Chondrocyte (in vitro differentiated cells): Measurements from ENCODE around the gene ADIRF. TPM values are rescaled to one million over a fixed set of nuclear protein-coding genes. Genes with fewer than 3 reads are reported as not detected.

Source experiments
- DNase-seq: peaks from one replicate; pipeline ENCODE4 v3.0.0; 2021; ENCODE audit warnings: mixed read lengths, low spot score
- H3K27ac Mint-ChIP-seq: one replicate; pipeline ENCODE4 v1.8.0; 2021; ENCODE audit warnings: mild to moderate bottlenecking, moderate library complexity, mixed read lengths; ENCODE audit not compliant: unreplicated experiment
- H3K27me3 Mint-ChIP-seq: 2 replicates; pipeline ENCODE4 v1.8.0; 2021; ENCODE audit warnings: low read depth, mixed read lengths
- H3K36me3 Mint-ChIP-seq: 2 replicates; pipeline ENCODE4 v1.8.0; 2021; ENCODE audit warnings: low read depth, mixed read lengths
- H3K4me1 Mint-ChIP-seq: 2 replicates; pipeline ENCODE4 v1.8.0; 2021; ENCODE audit warnings: low read depth, mild to moderate bottlenecking, mixed read lengths
- H3K4me3 Mint-ChIP-seq: one replicate; pipeline ENCODE4 v1.8.0; 2021; ENCODE audit warnings: mild to moderate bottlenecking, moderate library complexity, mixed read lengths; ENCODE audit not compliant: unreplicated experiment
- H3K9me3 Mint-ChIP-seq: 2 replicates; pipeline ENCODE4 v1.8.0; 2021; ENCODE audit warnings: low read depth, mixed read lengths
- total RNA-seq: library from RNA; stranded (reverse); gene quantifications from 3 replicates; pipeline ENCODE4 v1.2.1, GENCODE V29; 2021
- TF ChIP-seq, protein P1 (sequence below): fragments of 200-600 bp; sonication (generic); IDR thresholded peaks from 2 replicates; pipeline ENCODE4 v1.5.0; 2021; ENCODE audit warnings: antibody characterized with exemption, mild to moderate bottlenecking, moderate library complexity

The ADIRF gene
- total RNA-seq, 1 donor from 2014 or later = 0.65 TPM

DNA sequence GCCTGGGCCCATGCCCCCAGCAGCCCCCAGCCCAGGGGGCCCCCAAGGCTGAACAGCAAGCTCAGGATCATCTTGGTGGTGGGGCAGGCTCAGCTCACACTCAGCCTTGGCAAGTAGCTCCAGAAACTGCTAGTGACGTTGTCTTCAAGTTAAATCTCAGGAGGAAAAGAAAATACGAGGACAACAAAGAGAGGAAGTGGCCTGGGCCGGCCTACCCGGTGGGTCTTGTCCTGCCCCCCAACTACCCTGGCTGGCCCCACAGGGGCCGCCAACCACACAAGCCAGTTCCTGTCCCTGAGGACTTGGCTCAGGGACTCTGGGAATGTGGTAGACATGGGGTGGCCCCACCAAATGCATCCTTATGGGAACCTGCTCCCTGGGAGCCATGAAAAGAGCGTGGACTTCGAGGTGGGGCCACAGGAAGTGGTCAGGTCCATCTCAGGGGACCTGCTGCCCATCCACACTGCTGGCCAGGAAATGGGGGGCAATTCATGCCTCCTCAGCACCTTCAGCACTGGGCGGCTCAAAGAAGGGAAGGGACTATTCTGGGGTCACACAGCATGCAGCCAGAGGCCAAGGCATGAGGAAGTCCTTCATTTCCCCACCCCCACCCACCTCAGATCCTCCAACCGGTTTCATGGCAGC, 10.7 kb upstream of the ADIRF start, which contains the start of gene MMRN2:
TSS of gene MMRN2 (minus strand) at position 145 of the 645 bp plus-strand sequence. CDS start at position 71, 74 bp downstream.
- Mint-ChIP-seq H3K4me1 (peaks cover 54% of the 10 kb centered on the region), H3K4me3 (no peak within 1 kb of the TSS), H3K9me3 (peaks cover 4% of the 10 kb centered on the region), H3K27me3 (no peaks in the 10 kb centered on the region), H3K36me3 (no peaks in the 10 kb centered on the region), H3K27ac (no peak within 1 kb of the TSS)
- TF ChIP-seq, protein P1, sequence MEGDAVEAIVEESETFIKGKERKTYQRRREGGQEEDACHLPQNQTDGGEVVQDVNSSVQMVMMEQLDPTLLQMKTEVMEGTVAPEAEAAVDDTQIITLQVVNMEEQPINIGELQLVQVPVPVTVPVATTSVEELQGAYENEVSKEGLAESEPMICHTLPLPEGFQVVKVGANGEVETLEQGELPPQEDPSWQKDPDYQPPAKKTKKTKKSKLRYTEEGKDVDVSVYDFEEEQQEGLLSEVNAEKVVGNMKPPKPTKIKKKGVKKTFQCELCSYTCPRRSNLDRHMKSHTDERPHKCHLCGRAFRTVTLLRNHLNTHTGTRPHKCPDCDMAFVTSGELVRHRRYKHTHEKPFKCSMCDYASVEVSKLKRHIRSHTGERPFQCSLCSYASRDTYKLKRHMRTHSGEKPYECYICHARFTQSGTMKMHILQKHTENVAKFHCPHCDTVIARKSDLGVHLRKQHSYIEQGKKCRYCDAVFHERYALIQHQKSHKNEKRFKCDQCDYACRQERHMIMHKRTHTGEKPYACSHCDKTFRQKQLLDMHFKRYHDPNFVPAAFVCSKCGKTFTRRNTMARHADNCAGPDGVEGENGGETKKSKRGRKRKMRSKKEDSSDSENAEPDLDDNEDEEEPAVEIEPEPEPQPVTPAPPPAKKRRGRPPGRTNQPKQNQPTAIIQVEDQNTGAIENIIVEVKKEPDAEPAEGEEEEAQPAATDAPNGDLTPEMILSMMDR = no peak
- DNase-seq = no peak

DNA sequence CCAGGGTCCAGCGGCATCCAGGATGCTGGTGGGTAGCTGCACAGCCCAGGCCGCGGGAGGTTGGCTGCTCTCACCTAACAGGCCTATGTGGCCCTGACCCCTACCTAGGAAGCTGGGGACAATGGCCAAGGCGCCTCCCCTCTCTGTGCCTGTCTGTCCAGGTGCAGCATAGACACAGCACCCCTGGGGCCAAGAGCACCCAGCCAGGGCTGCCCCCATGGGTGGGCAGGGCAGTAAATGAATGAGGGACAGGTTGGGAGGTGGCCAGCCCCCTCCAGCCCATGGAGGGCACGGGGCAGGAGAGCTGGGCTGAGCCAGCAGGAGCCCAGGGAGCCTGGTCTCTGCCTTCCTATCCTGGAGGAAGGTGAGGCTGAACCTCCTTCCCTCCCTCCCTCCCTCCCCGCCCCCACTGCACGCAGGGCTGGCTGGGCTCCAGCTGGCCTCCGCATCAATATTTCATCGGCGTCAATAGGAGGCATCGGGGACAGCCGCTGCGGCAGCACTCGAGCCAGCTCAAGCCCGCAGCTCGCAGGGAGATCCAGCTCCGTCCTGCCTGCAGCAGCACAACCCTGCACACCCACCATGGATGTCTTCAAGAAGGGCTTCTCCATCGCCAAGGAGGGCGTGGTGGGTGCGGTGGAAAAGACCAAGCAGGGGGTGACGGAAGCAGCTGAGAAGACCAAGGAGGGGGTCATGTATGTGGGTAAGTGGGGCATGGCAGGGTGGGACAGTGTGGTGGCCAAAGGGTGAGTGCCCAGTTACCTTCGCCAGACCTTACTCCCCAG, 10.0 kb upstream of the ADIRF start, which contains the start of gene SNCG:
TSS of gene SNCG (plus strand) at position 484 of the 785 bp plus-strand sequence. CDS start at position 583, 99 bp downstream.
- Mint-ChIP-seq H3K9me3 (no peaks in the 10 kb centered on the region), H3K27me3 (no peaks in the 10 kb centered on the region), H3K36me3 (no peaks in the 10 kb centered on the region), H3K27ac (peak within 1 kb of the TSS; percentile 63), H3K4me3 (no peak within 1 kb of the TSS), H3K4me1 (peaks cover 50% of the 10 kb centered on the region)
- TF ChIP-seq, protein P1 = no peak
- DNase-seq = peak; percentile 85

DNA sequence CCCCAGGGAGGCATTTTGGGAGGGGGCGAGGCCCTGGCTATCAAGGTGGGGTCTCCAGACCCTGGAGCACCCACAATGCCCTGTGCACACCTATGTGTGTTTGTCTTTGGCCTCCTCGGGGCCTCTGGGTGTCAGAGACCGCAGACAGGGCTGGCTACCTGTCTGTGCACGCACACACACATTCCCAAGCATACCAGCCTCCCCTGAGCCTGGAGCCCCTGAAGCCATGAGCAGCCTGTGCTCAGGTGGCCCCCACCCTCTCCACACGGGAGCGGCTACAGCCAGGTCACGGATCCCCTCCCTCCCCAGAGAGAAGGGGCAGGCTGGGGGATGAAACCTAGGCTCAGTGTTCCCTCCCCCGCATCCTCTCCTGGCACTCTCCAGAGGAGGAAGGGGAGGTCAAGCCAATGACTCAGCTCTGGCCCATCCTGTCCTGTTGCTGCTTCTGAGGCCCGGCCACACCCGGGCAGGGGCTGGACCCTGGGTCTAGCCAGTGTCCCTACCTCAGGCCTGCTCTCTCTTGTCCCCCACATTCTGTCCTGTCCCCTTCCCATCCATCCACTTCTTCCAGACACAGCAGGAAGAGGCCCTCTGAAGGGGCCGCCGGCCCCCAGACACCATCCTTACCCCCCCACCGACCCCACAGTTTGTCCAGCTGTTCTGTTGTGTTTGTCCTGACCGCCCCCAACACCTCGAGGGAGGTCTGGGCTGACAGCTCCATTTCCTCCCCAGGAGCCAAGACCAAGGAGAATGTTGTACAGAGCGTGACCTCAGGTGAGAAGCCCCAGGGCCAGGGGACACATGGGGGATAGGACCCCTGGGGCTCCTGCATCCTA, 9.2 kb upstream of the ADIRF start:
- no peaks in the 10 kb centered on the region for H3K9me3 Mint-ChIP-seq
- peak overlapping the region; percentile 63 for H3K27ac Mint-ChIP-seq
- H3K4me3 Mint-ChIP-seq = no peak overlapping the region
- H3K36me3 Mint-ChIP-seq = no peaks in the 10 kb centered on the region
- H3K4me1 Mint-ChIP-seq = peaks cover 42% of the 10 kb centered on the region
- no peaks in the 10 kb centered on the region for H3K27me3 Mint-ChIP-seq
- TF ChIP-seq, protein P1 = no peak
- peak; percentile 66 for DNase-seq

DNA sequence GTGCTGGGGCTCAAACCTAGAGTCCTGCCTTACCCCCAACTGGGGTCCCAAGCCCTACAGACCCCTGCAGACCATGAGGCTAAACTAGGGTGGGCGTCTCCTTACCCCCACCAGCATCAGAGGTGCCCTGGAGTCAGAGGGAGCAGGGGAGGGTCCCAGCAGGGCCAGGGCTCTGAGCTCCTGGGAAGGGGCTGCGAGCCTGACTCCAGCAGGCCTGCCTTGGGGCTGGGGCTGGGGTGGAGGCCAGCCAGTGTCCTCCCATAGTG, 8.6 kb upstream of the ADIRF start:
- no peaks in the 10 kb centered on the region for H3K9me3 Mint-ChIP-seq
- TF ChIP-seq, protein P1 = no peak
- no peaks in the 10 kb centered on the region for H3K36me3 Mint-ChIP-seq
- H3K27ac Mint-ChIP-seq = no peak overlapping the region
- peaks cover 37% of the 10 kb centered on the region for H3K4me1 Mint-ChIP-seq
- no peak overlapping the region for H3K4me3 Mint-ChIP-seq
- H3K27me3 Mint-ChIP-seq = no peaks in the 10 kb centered on the region
- DNase-seq = no peak
